SK-N-MC (cell line): Measurements from ENCODE around the gene CACNA1C.

Experiments used
- EZH2 ChIP-seq: fragments of 200-600 bp; sonication (generic); IDR thresholded peaks from one replicate; pipeline ENCODE4 v1.6.1; 2017; ENCODE audit warnings: antibody characterized with exemption
- FOXP2 ChIP-seq: optimal IDR thresholded peaks from 2 replicates; pipeline ENCODE3; 2011; ENCODE audit warnings: mild to moderate bottlenecking, moderate library complexity; ENCODE audit not compliant: insufficient read depth; ENCODE audit errors: extremely low read length, control extremely low read depth
- POLR2AphosphoS5 ChIP-seq: IDR thresholded peaks from 2 replicates; pipeline ENCODE4 v1.6.1; 2012; ENCODE audit warnings: mild to moderate bottlenecking, low read depth, low read length, borderline replicate concordance

GRCh38 chr12:2286047-2286446, 233.3 kb downstream of the CACNA1C start:
- no peak for TF ChIP-seq EZH2
- TF ChIP-seq POLR2AphosphoS5: no peak
- no peak for TF ChIP-seq FOXP2
